PC-9 (cell line): Measurements from ENCODE around the gene CDC7. TPM values are rescaled to one million over a fixed set of nuclear protein-coding genes. Genes with fewer than 3 reads are reported as not detected.

Experiments used
- Bru-seq: library from RNA; stranded (reverse); fragments of 400-500 nt; gene quantifications from one replicate; lab custom pipeline; 2021; lab: Mats Ljungman, UMichigan
- BruChase-seq, 2 experiments: library from RNA; stranded (reverse); fragments of 400-500 nt; gene quantifications; one replicate each; lab custom pipeline; 2021; lab: Mats Ljungman, UMichigan
- BruUV-seq: library from RNA; stranded (reverse); fragments of 400-500 nt; replicated peaks from 2 replicates; lab custom pipeline; 2021; lab: Mats Ljungman, UMichigan
- CTCF ChIA-PET: fragments of 300-600 bp; sonication (Branson Sonifier 250); formaldehyde crosslinking; loops from one replicate; lab custom pipeline; 2022; ENCODE audit warnings: antibody characterized with exemption; lab: Charles Lee
- POLR2A ChIA-PET: fragments of 300-600 bp; sonication (Branson Sonifier 250); formaldehyde crosslinking; loops from one replicate; lab custom pipeline; 2022; ENCODE audit warnings: antibody characterized with exemption; ENCODE audit not compliant: unreplicated experiment; lab: Charles Lee
- DNase-seq, 2 experiments: peaks; one replicate each; pipeline versions ENCODE4 v3.0.0 to v3.0.0-alpha.2; 2015 to 2022; ENCODE audit warnings: mixed read lengths in 1 of 2
- H2AFZ ChIP-seq: fragments of 200-600 bp; sonication (generic); 2 replicates; pipeline ENCODE4 v1.8.1; 2017; ENCODE audit warnings: antibody characterized with exemption
- H3F3A ChIP-seq: fragments of 200-600 bp; sonication (generic); 2 replicates; pipeline ENCODE4 v1.8.1; 2017; ENCODE audit warnings: antibody characterized with exemption, mild to moderate bottlenecking, low read depth; ENCODE audit not compliant: insufficient read depth
- H3K27ac ChIP-seq: fragments of 200-600 bp; sonication (generic); 2 replicates; pipeline ENCODE4 v1.6.1; 2016; ENCODE audit warnings: mixed run types
- H3K27me3 ChIP-seq: fragments of 200-600 bp; sonication (generic); 2 replicates; pipeline ENCODE4 v1.6.1; 2016; ENCODE audit warnings: low read depth, mixed run types; ENCODE audit not compliant: insufficient read depth
- H3K36me3 ChIP-seq: fragments of 200-600 bp; sonication (generic); 2 replicates; pipeline ENCODE4 v1.6.1; 2016; ENCODE audit warnings: low read depth, mixed run types
- H3K4me1 ChIP-seq: fragments of 200-600 bp; sonication (generic); replicated peaks from 2 replicates; pipeline ENCODE4 v1.6.1; 2016; ENCODE audit warnings: mixed run types; ENCODE audit not compliant: insufficient read depth
- H3K4me2 ChIP-seq: fragments of 200-600 bp; sonication (generic); 2 replicates; pipeline ENCODE4 v1.6.1; 2017; ENCODE audit warnings: mixed run types
- H3K4me3 ChIP-seq: fragments of 200-600 bp; sonication (generic); 2 replicates; pipeline ENCODE4 v1.6.1; 2016; ENCODE audit warnings: mixed run types
- H3K79me2 ChIP-seq: fragments of 200-600 bp; sonication (generic); 2 replicates; pipeline ENCODE4 v1.6.1; 2017; ENCODE audit warnings: low read depth, mixed run types
- H3K9me2 ChIP-seq: fragments of 200-600 bp; sonication (generic); 2 replicates; pipeline ENCODE4 v1.8.1; 2017; ENCODE audit warnings: mild to moderate bottlenecking; ENCODE audit not compliant: insufficient read depth
- H3K9me3 ChIP-seq: fragments of 200-600 bp; sonication (generic); 2 replicates; pipeline ENCODE4 v1.8.1; 2016; ENCODE audit warnings: low read depth; ENCODE audit not compliant: insufficient read depth
- H4K20me1 ChIP-seq: fragments of 200-600 bp; sonication (generic); 2 replicates; pipeline ENCODE4 v1.8.1; 2017; ENCODE audit not compliant: insufficient read depth
- EZH2 ChIP-seq: fragments of 200-600 bp; sonication (generic); IDR thresholded peaks from 2 replicates; pipeline ENCODE4 v1.8.0; 2017; ENCODE audit warnings: antibody characterized with exemption, low read depth
- intact Hi-C: fragments of 100-400 bp; cut with micrococcal nuclease; formaldehyde crosslinking; loops from one replicate; pipeline ENCODE4 v1.10.0; 2022; ENCODE audit not compliant: unreplicated experiment
- long read RNA-seq: library from polyadenylated mRNA; stranded (forward); transcript quantifications from one replicate; pipeline ENCODE4 v2.0.0, GENCODE V29; 2022
- total RNA-seq: library from RNA; stranded (reverse); gene quantifications from 2 replicates; pipeline ENCODE4 v1.2.3, GENCODE V29; 2021
- TF ChIP-seq, protein P1 (sequence below): fragments of 200-600 bp; sonication (generic); conservative IDR thresholded peaks from 2 replicates; pipeline ENCODE4 v1.6.1; 2017; ENCODE audit warnings: mixed run types, antibody characterized with exemption, mild to moderate bottlenecking, moderate library complexity

Gene CDC7
- total RNA-seq, result 11.5 and 13.1 TPM in 2 replicates
- percentile 83 among the genes with signal in this experiment for Bru-seq, nascent RNA
- percentile 77 among the genes with signal in this experiment for BruChase-seq, experiment 1, labeled RNA remaining after a 2-hour chase
- BruChase-seq, experiment 2, labeled RNA remaining after a 6-hour chase, result percentile 74 among the genes with signal in this experiment
- long read RNA-seq, transcript CDC7-201 (12 exons, 3,173 nt), result major isoform, 14 of 31 reads
- long read RNA-seq, partial matches to known transcripts, result 6 of 31 reads
- long read RNA-seq, other reads (novel, unspliced or antisense), result 9 of 31 reads

DNA sequence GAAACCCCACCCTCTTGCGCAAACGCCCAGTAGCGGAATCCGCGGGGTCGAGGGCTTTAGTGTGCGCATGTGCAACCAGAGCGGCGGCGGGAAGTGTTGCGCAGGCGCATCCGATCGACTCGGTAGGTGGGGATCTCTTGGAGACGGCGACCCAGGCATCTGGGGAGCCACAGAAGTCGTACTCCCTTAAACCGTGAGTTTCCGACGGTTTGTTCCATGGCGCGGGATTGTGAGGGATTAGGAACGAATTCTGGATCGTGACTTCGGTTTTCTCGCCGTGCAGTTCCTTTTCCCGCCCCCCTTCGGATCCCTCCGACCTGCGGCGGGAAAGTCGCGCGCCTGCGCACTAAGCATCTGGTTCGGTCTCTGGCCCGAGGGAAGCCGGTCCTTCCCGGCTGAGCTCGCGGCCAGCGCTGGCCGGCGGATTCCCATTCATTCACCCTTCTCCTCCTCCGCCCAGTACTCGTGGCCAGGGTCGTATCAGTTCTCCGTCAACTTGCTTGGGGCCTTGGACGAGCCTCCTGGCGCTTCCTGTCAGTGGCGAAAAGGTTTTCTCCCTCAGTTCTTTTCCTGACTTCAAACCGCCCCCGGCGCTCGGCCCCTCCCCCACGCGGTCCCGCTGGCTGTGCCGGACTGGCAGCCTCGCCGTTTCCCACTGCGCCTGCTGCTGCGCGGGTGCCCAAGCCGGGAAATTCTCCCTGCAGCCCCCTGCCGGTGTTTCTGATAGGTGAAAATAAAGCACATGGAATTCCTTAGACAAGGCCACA is at the start of gene CDC7:
TSS of gene CDC7 (plus strand) at position 96 of the 767 bp plus-strand sequence. CDS start 866 bp downstream, outside the sequence.
- Histone ChIP-seq H2AFZ (peak within 1 kb of the TSS; percentile 86), H3K9me3 (no peaks in the 10 kb centered on the region), H3K27ac (peak within 1 kb of the TSS; percentile 56), H3K79me2 (peaks cover 40% of the 10 kb centered on the region), H3K4me2 (peak within 1 kb of the TSS; percentile 77), H3K9me2 (no peaks in the 10 kb centered on the region), H3K27me3 (no peaks in the 10 kb centered on the region), H3K4me3 (peak within 1 kb of the TSS; percentile 70), H4K20me1 (no peaks in the 10 kb centered on the region), H3K36me3 (peaks cover 7% of the 10 kb centered on the region; the same call in 1 of the 2 replicates), H3F3A (peaks cover 17% of the 10 kb centered on the region; the same call in 1 of the 2 replicates), H3K4me1 (peaks cover 23% of the 10 kb centered on the region)
- ChIA-PET CTCF (interaction anchor here (0.6 kb wide), 1 partner anchor 81 kb away, joined by 9 read pairs; no protein-coding TSS in a partner anchor), POLR2A (interaction anchor here (0.5 kb wide), 1 partner anchor 158 kb away, joined by 3 read pairs; no protein-coding TSS in a partner anchor)
- intact Hi-C loops, result loop anchor here (5.0 kb wide), 2 partner anchors 219 to 791 kb away; no protein-coding TSS in a partner anchor
- TF ChIP-seq, protein P1, sequence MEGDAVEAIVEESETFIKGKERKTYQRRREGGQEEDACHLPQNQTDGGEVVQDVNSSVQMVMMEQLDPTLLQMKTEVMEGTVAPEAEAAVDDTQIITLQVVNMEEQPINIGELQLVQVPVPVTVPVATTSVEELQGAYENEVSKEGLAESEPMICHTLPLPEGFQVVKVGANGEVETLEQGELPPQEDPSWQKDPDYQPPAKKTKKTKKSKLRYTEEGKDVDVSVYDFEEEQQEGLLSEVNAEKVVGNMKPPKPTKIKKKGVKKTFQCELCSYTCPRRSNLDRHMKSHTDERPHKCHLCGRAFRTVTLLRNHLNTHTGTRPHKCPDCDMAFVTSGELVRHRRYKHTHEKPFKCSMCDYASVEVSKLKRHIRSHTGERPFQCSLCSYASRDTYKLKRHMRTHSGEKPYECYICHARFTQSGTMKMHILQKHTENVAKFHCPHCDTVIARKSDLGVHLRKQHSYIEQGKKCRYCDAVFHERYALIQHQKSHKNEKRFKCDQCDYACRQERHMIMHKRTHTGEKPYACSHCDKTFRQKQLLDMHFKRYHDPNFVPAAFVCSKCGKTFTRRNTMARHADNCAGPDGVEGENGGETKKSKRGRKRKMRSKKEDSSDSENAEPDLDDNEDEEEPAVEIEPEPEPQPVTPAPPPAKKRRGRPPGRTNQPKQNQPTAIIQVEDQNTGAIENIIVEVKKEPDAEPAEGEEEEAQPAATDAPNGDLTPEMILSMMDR, result peak; percentile 82
- TF ChIP-seq EZH2, result no peak
- DNase-seq, result peak; percentile 78 to 87
- TSS peak; percentile 62 for BruUV-seq

GRCh38 chr1:91454136-91454535 is 46.5 kb upstream of the CDC7 start:
- no TSS peak for BruUV-seq
- ChIA-PET CTCF (no interaction called here), POLR2A (interaction anchor here (0.7 kb wide), 1 partner anchor 113 kb away, joined by 3 read pairs; no protein-coding TSS in a partner anchor)
- Histone ChIP-seq H3K27ac (no peak overlapping the region), H3K9me2 (no peaks in the 10 kb centered on the region), H3K36me3 (no peaks in the 10 kb centered on the region), H2AFZ (no peak overlapping the region), H3K4me2 (no peak overlapping the region), H3F3A (peaks cover 11% of the 10 kb centered on the region), H3K4me3 (no peak overlapping the region), H4K20me1 (no peaks in the 10 kb centered on the region), H3K4me1 (peaks cover 12% of the 10 kb centered on the region), H3K79me2 (no peaks in the 10 kb centered on the region), H3K27me3 (no peaks in the 10 kb centered on the region), H3K9me3 (no peaks in the 10 kb centered on the region)
- TF ChIP-seq EZH2, result no peak
- TF ChIP-seq, protein P1, result no peak
- intact Hi-C loops, result no loop called here
- DNase-seq, result no peak

DNA sequence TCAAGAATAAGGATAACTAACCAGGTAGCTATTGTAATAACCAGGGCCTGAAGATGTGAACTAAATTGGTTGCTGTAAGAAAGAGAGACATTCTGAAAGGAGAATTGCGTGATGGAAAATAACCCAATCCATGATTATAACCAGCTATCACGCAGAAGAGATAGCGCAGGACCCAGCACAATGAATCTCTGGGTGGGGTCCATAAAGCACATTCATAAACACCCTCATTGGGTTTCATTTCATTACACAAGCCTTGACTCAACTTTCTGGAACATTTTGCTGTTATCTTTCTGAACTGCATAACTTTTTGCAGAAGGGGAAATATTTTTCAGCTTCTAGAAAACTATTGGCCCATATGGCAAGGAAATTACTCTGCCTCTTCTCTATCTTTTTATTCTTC is 45.3 kb upstream of the CDC7 start:
- no peaks in the 10 kb centered on the region for H3K36me3 ChIP-seq
- no peaks in the 10 kb centered on the region for H3K79me2 ChIP-seq
- peaks cover 2% of the 10 kb centered on the region for H3F3A ChIP-seq
- H3K9me3 ChIP-seq, result no peaks in the 10 kb centered on the region
- no peak overlapping the region for H3K4me3 ChIP-seq
- no TSS peak for BruUV-seq
- no peaks in the 10 kb centered on the region for H3K27me3 ChIP-seq
- TF ChIP-seq, protein P1, result no peak
- TF ChIP-seq EZH2, result no peak
- H3K4me2 ChIP-seq, result no peak overlapping the region
- H4K20me1 ChIP-seq, result no peaks in the 10 kb centered on the region
- H3K9me2 ChIP-seq, result no peaks in the 10 kb centered on the region
- no peak for DNase-seq
- intact Hi-C loops, result no loop called here
- ChIA-PET POLR2A (no interaction called here), CTCF (no interaction called here)
- no peak overlapping the region for H3K27ac ChIP-seq
- no peak overlapping the region for H2AFZ ChIP-seq
- H3K4me1 ChIP-seq, result peaks cover 5% of the 10 kb centered on the region
